ENCODE results near the gene PDE4D. TPM values are rescaled to one million over a fixed set of nuclear protein-coding genes. Genes with fewer than 3 reads are reported as not detected.

The PDE4D gene
- total and polyA plus RNA-seq, 2 experiments from 2014 or later = 4.3 to 9.7 TPM

DNA sequence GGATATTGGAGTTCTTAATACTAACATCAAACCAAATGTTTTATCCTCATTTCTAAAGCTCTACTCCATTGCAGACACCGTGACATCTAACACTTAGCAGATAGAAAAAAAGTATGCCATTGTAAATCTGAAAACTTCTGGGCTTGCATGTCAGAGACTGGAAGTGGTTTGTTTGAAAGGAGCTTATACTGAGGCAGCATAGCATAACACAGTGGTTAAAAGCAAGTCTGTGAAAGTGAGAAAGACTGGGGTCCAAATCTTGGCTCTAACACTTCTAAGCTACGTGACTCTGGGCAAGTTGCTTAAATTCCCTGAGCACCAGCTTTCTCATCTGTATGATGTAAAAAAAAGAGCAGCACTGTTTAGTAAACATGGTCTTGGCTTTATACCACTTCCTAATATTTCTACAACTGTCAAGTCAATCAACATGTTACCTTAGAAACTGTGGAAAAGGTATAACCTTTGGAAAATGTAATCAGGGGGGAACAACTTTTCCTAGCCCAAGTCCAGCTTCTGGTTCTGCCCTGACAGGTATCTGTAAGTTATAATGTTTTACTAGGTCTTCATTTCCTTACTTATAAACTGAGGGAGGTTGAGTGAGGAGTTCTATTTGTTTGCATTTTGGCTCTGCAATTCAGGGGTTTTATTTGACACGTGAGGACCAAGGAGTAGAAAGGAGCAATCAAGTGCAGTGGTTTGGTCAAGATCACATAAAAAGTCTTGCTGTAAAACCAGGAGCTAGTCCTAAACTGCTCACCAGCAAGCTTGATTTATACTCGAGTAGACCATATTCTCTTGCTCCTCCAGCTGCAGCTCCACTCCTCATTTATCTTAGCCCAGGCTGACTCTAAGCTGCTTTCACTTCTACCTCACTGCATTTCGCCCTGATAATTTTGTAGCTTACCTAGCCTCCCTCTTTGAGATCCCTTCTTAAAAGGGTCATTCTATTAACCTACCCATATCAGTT lies 769.6 kb downstream of the PDE4D start:
- Histone ChIP-seq H3K36me3 (ENCODE audit: low read depth) (no peaks in the 10 kb centered on the region), H3K4me2 (ENCODE audit: unreplicated experiment) (no peak overlapping the region), H2AFZ (no peak overlapping the region), H3K9ac (no peak overlapping the region), H4K20me1 (ENCODE audit: insufficient read depth) (no peaks in the 10 kb centered on the region), H3K9me3 (ENCODE audit: low read depth) (no peaks in the 10 kb centered on the region), H3K9me2 (ENCODE audit: insufficient read depth) (no peaks in the 10 kb centered on the region), H3K4me1 (ENCODE audit: insufficient read depth) (peaks cover 34% of the 10 kb centered on the region), H3K4me3 (no peak overlapping the region), H3K27me3 (replicated peaks; ENCODE audit: insufficient read depth) (no peaks in the 10 kb centered on the region), H3K27ac (no peak overlapping the region), H3F3A (ENCODE audit: insufficient read depth) (peaks cover 10% of the 10 kb centered on the region; the same call in 1 of the 2 replicates), H3K79me2 (ENCODE audit: insufficient read depth) (no peaks in the 10 kb centered on the region)
- no peak for DNase-seq
- in situ Hi-C loops (cut with MboI) = no loop called here
- WGBS, 2 experiments (ENCODE audit: low coverage in 1 of 2, low lambda C conversion rate in 2 of 2, missing lambda C conversion rate in 2 of 2) = 75 to 82% methylated on average over 5 of the region's 5 CpGs
- TF ChIP-seq EZH2phosphoT487 (IDR thresholded peaks at IDR 0.05; ENCODE audit: insufficient read depth, low read depth) = no peak
- no peak for TF ChIP-seq EZH2 (IDR thresholded peaks at IDR 0.05; ENCODE audit: insufficient read depth, poor library complexity, severe bottlenecking)

GRCh38 chr5:59119480-59119879 lies 774.0 kb downstream of the PDE4D start:
- Histone ChIP-seq H3K9me2 (ENCODE audit: insufficient read depth) (no peaks in the 10 kb centered on the region), H3K27me3 (replicated peaks; ENCODE audit: insufficient read depth) (no peaks in the 10 kb centered on the region)
- no peak for TF ChIP-seq EZH2 (IDR thresholded peaks at IDR 0.05; ENCODE audit: insufficient read depth, poor library complexity, severe bottlenecking)
- no peak for TF ChIP-seq EZH2phosphoT487 (IDR thresholded peaks at IDR 0.05; ENCODE audit: insufficient read depth, low read depth)

GRCh38 chr5:59117320-59117719 lies 776.2 kb downstream of the PDE4D start:
- no peak for DNase-seq
- Histone ChIP-seq H3K9ac (no peak overlapping the region), H3K4me3 (no peak overlapping the region), H3K36me3 (ENCODE audit: low read depth) (no peaks in the 10 kb centered on the region), H3K27ac (no peak overlapping the region), H4K20me1 (ENCODE audit: insufficient read depth) (no peaks in the 10 kb centered on the region), H3K4me1 (ENCODE audit: insufficient read depth) (peaks cover 5% of the 10 kb centered on the region), H3K4me2 (ENCODE audit: unreplicated experiment) (no peak overlapping the region), H2AFZ (no peak overlapping the region), H3K9me3 (ENCODE audit: low read depth) (no peaks in the 10 kb centered on the region), H3K27me3 (replicated peaks; ENCODE audit: insufficient read depth) (no peaks in the 10 kb centered on the region), H3K9me2 (ENCODE audit: insufficient read depth) (no peaks in the 10 kb centered on the region), H3F3A (ENCODE audit: insufficient read depth) (no peaks in the 10 kb centered on the region), H3K79me2 (ENCODE audit: insufficient read depth) (no peaks in the 10 kb centered on the region)
- in situ Hi-C loops (cut with MboI) = no loop called here
- TF ChIP-seq EZH2phosphoT487 (IDR thresholded peaks at IDR 0.05; ENCODE audit: insufficient read depth, low read depth) (no peak), EZH2 (IDR thresholded peaks at IDR 0.05; ENCODE audit: insufficient read depth, poor library complexity, severe bottlenecking) (no peak)
- WGBS, 2 experiments (ENCODE audit: low coverage in 1 of 2, low lambda C conversion rate in 2 of 2, missing lambda C conversion rate in 2 of 2) = 88 to 94% methylated on average over 3 of the region's 3 CpGs

More at GRCh38 chr5:59119480-59119879, 774.0 kb downstream of the PDE4D start:
- in situ Hi-C loops (cut with MboI) = no loop called here
- H2AFZ ChIP-seq = no peak overlapping the region
- no peaks in the 10 kb centered on the region for H3K36me3 ChIP-seq (ENCODE audit: low read depth)
- H3K4me3 ChIP-seq = no peak overlapping the region
- H3F3A ChIP-seq (ENCODE audit: insufficient read depth) = no peaks in the 10 kb centered on the region
- DNase-seq = no peak
- H4K20me1 ChIP-seq (ENCODE audit: insufficient read depth) = no peaks in the 10 kb centered on the region
- H3K9ac ChIP-seq = no peak overlapping the region
- 92 to 94% methylated on average over 1 of the region's 1 CpG for WGBS, 2 experiments (ENCODE audit: low coverage in 1 of 2, low lambda C conversion rate in 2 of 2, missing lambda C conversion rate in 2 of 2)
- H3K4me2 ChIP-seq (ENCODE audit: unreplicated experiment) = no peak overlapping the region
- H3K4me1 ChIP-seq (ENCODE audit: insufficient read depth) = peaks cover 5% of the 10 kb centered on the region
- H3K27ac ChIP-seq = no peak overlapping the region
- H3K9me3 ChIP-seq (ENCODE audit: low read depth) = no peaks in the 10 kb centered on the region
- H3K79me2 ChIP-seq (ENCODE audit: insufficient read depth) = no peaks in the 10 kb centered on the region

- H3K9me2 ChIP-seq (ENCODE audit: insufficient read depth) = no peaks in the 10 kb centered on the region
- no peak overlapping the region for H3K9ac ChIP-seq
- TF ChIP-seq EZH2phosphoT487 (IDR thresholded peaks at IDR 0.05; ENCODE audit: insufficient read depth, low read depth) = no peak
- no peaks in the 10 kb centered on the region for H3K36me3 ChIP-seq (ENCODE audit: low read depth)
- 75 to 76% methylated on average over 11 of the region's 11 CpGs for WGBS, 2 experiments (ENCODE audit: low coverage in 1 of 2, low lambda C conversion rate in 2 of 2, missing lambda C conversion rate in 2 of 2)
- H4K20me1 ChIP-seq (ENCODE audit: insufficient read depth) = no peaks in the 10 kb centered on the region
- no peaks in the 10 kb centered on the region for H3K27me3 ChIP-seq (replicated peaks; ENCODE audit: insufficient read depth)
- H3K4me3 ChIP-seq = no peak overlapping the region
- H3K4me1 ChIP-seq (ENCODE audit: insufficient read depth) = peaks cover 5% of the 10 kb centered on the region
- in situ Hi-C loops (cut with MboI) = no loop called here
- no peaks in the 10 kb centered on the region for H3K9me3 ChIP-seq (ENCODE audit: low read depth)
- H3K4me2 ChIP-seq (ENCODE audit: unreplicated experiment) = no peak overlapping the region
- H3K79me2 ChIP-seq (ENCODE audit: insufficient read depth) = no peaks in the 10 kb centered on the region
- no peaks in the 10 kb centered on the region for H3F3A ChIP-seq (ENCODE audit: insufficient read depth)
- no peak for DNase-seq
- no peak overlapping the region for H2AFZ ChIP-seq
- H3K27ac ChIP-seq = no peak overlapping the region
Observed at GRCh38 chr5:59116231-59116865, 777.2 kb downstream of the PDE4D start.

Data from GM23248 (cell line).